Endothelial cell of umbilical vein (primary cell): ENCODE results near the gene EIF4A2. TPM values are rescaled to one million over a fixed set of nuclear protein-coding genes. Genes with fewer than 3 reads are reported as not detected.
"Not testable (repeated sequence)": the region's sequence is repeated elsewhere in the genome, so short reads cannot be mapped to it uniquely, and the experiment has no call there.

Experiments used
- BruUV-seq: library from RNA; stranded (reverse); fragments of 400-500 nt; replicated peaks from 2 replicates; lab custom pipeline; 2021; lab: Mats Ljungman, UMichigan
- CTCF ChIA-PET: fragments of 300-600, 350-600 bp; sonication (Branson Sonifier 250); formaldehyde crosslinking; loops from one replicate; lab custom pipeline; 2021; ENCODE audit warnings: antibody characterized with exemption, inconsistent platforms; lab: Charles Lee
- POLR2A ChIA-PET: fragments of 300-600, 350-600 bp; sonication (Branson Sonifier 250); formaldehyde crosslinking; loops from one replicate; lab custom pipeline; 2021; ENCODE audit warnings: antibody characterized with exemption, inconsistent platforms; lab: Charles Lee
- DNase-seq: peaks from one replicate; pipeline ENCODE4 v3.0.0-alpha.2; 2011; ENCODE audit warnings: low read depth, low spot score
- FAIRE-seq: peaks from 2 replicates; lab custom pipeline; 2011; peaks lifted over from hg19 to GRCh38; lab: Jason Lieb, UNC
- H2AFZ ChIP-seq: 2 replicates; pipeline ENCODE4 v1.6.0; 2012; ENCODE audit warnings: low read depth, low read length, control low read depth, inconsistent platforms
- H3K27ac ChIP-seq: 2 replicates; pipeline ENCODE4 v1.5.1; 2011; ENCODE audit warnings: low read depth, mild to moderate bottlenecking, control low read depth, low read length, moderate library complexity; ENCODE audit not compliant: insufficient read depth
- H3K27me3 ChIP-seq, 2 experiments: 2 replicates each; pipeline versions ENCODE4 v1.6.0 to v1.6.1; 2011; ENCODE audit warnings: low read length in 2 of 2, mixed read lengths in 1 of 2; ENCODE audit not compliant: control insufficient read depth in 2 of 2, insufficient read depth in 2 of 2
- H3K36me3 ChIP-seq, 2 experiments: 2 replicates in 1 of 2; 3 replicates in 1 of 2; pipeline ENCODE4 v1.5.1; 2011; ENCODE audit warnings: low read length in 2 of 2, mild to moderate bottlenecking in 1 of 2, moderate library complexity in 1 of 2; ENCODE audit not compliant: control insufficient read depth in 2 of 2, insufficient read depth in 2 of 2; ENCODE audit errors: extremely low read depth in 1 of 2
- H3K4me1 ChIP-seq: 3 replicates; pipeline ENCODE4 v1.5.1; 2011; ENCODE audit warnings: mild to moderate bottlenecking, low read length; ENCODE audit not compliant: control insufficient read depth, insufficient read depth; ENCODE audit errors: extremely low read depth
- H3K4me2 ChIP-seq: 2 replicates; pipeline ENCODE4 v1.6.1; 2011; ENCODE audit warnings: low read length, control low read depth, mixed read lengths; ENCODE audit not compliant: insufficient read depth
- H3K4me3 ChIP-seq, 3 experiments: fragments of 200-600 bp in 1 of 3; sonication (generic), shearing (Covaris generic) in 1 of 3; replicated peaks in 1 of 3; 2 replicates each; pipeline ENCODE4 v1.5.1; 2011 to 2016; ENCODE audit warnings: control low read depth in 3 of 3, low read length in 3 of 3, mild to moderate bottlenecking in 2 of 3, inconsistent platforms in 1 of 3, low read depth in 1 of 3, moderate library complexity in 1 of 3; ENCODE audit not compliant: insufficient read depth in 1 of 3
- H3K79me2 ChIP-seq: 2 replicates; pipeline ENCODE4 v1.6.0; 2012; ENCODE audit warnings: low read length, inconsistent platforms; ENCODE audit not compliant: control insufficient read depth, insufficient read depth
- H3K9ac ChIP-seq: replicated peaks from 2 replicates; pipeline ENCODE3; 2011; ENCODE audit warnings: low read length, control low read depth; ENCODE audit not compliant: insufficient read depth; ENCODE audit errors: extremely low read depth
- H3K9me1 ChIP-seq: replicated peaks from 3 replicates; pipeline ENCODE4 v1.6.0; 2011; ENCODE audit warnings: mild to moderate bottlenecking, low read length; ENCODE audit not compliant: control insufficient read depth, insufficient read depth; ENCODE audit errors: extremely low read depth
- H3K9me3 ChIP-seq: replicated peaks from 2 replicates; pipeline ENCODE4 v1.5.1; 2012; ENCODE audit warnings: low read length, inconsistent platforms; ENCODE audit not compliant: control insufficient read depth, insufficient read depth
- H4K20me1 ChIP-seq: replicated peaks from 2 replicates; pipeline ENCODE3; 2011; ENCODE audit warnings: mild to moderate bottlenecking, low read length; ENCODE audit not compliant: control insufficient read depth, insufficient read depth; ENCODE audit errors: extremely low read depth
- EZH2 ChIP-seq: IDR thresholded peaks from 2 replicates; pipeline ENCODE4 v1.6.1; 2012; ENCODE audit warnings: borderline replicate concordance, low read depth, mild to moderate bottlenecking, moderate library complexity, low read length, inconsistent platforms; ENCODE audit not compliant: severe bottlenecking
- FOS ChIP-seq: IDR thresholded peaks from 2 replicates; pipeline ENCODE4 v1.6.1; 2011; ENCODE audit warnings: mild to moderate bottlenecking, low read length, moderate library complexity, borderline replicate concordance; ENCODE audit not compliant: insufficient read depth
- GATA2 ChIP-seq: IDR thresholded peaks from 2 replicates; pipeline ENCODE4 v1.7.0; 2011; ENCODE audit warnings: low read depth, mild to moderate bottlenecking, moderate library complexity, mixed read lengths, low read length; ENCODE audit not compliant: insufficient read length, insufficient read depth
- JUN ChIP-seq: IDR thresholded peaks from 2 replicates; pipeline ENCODE4 v1.6.1; 2011; ENCODE audit warnings: borderline replicate concordance, low read depth; ENCODE audit not compliant: insufficient read length, insufficient read depth
- MYC ChIP-seq: IDR thresholded peaks from one replicate; pipeline ENCODE4 v1.6.1; 2011; ENCODE audit warnings: mild to moderate bottlenecking, low read depth, low read length
- POLR2A ChIP-seq: IDR thresholded peaks from 2 replicates; pipeline ENCODE4 v1.6.1; 2012; ENCODE audit warnings: low read depth, mild to moderate bottlenecking, control low read depth, low read length
- POLR2AphosphoS5 ChIP-seq: IDR thresholded peaks from 2 replicates; pipeline ENCODE4 v1.6.1; 2012; ENCODE audit warnings: low read depth, mild to moderate bottlenecking, control low read depth, low read length, moderate library complexity; ENCODE audit not compliant: insufficient read depth
- dilution Hi-C: fragments of 300-500 bp; cut with MboI; formaldehyde crosslinking; loops from one replicate; pipeline ENCODE4 v1.15.0; 2019; ENCODE audit warnings: low sequenced_read_pairs; ENCODE audit not compliant: extremely low pct_ligation_motif_present
- intact Hi-C: fragments of 100-400 bp; cut with micrococcal nuclease; formaldehyde crosslinking; loops from one replicate; pipeline ENCODE4 v1.10.0; 2022
- polyA plus RNA-seq, 4 experiments: library from polyadenylated mRNA; depleted of rRNA in 3 of 4; stranded (reverse) in 3 of 4; unstranded in 1 of 4; fragments of >200 nt; gene quantifications; 2 replicates each; pipeline versions ENCODE4 v1.2.1 to v1.2.3, GENCODE V29; 2011 to 2012; ENCODE audit warnings: missing spikeins in 1 of 4
- total RNA-seq: library from RNA; stranded (reverse); gene quantifications from 2 replicates; pipeline ENCODE4 v1.2.3, GENCODE V29; 2021
- TF ChIP-seq, protein P1 (sequence below), 2 donors: IDR thresholded peaks; 1 replicate in 1 of 2; 2 replicates in 1 of 2; pipeline ENCODE4 v1.5.1; 2011; ENCODE audit warnings: low read length in 2 of 2, mild to moderate bottlenecking in 2 of 2, moderate library complexity in 2 of 2, control low read depth in 1 of 2, inconsistent platforms in 1 of 2, low read depth in 1 of 2; ENCODE audit not compliant: insufficient read depth in 1 of 2; ENCODE audit errors: extremely low read depth in 1 of 2
- TF ChIP-seq, protein P2 (sequence below): IDR thresholded peaks from 2 replicates; pipeline ENCODE4 v1.6.1; 2011; ENCODE audit not compliant: insufficient read depth, insufficient read length

Gene EIF4A2
- total and polyA plus RNA-seq, 2 donors (not counting 3 experiments of a cell fraction or from before 2014, with no cell fraction given) = 282 to 401 TPM

DNA sequence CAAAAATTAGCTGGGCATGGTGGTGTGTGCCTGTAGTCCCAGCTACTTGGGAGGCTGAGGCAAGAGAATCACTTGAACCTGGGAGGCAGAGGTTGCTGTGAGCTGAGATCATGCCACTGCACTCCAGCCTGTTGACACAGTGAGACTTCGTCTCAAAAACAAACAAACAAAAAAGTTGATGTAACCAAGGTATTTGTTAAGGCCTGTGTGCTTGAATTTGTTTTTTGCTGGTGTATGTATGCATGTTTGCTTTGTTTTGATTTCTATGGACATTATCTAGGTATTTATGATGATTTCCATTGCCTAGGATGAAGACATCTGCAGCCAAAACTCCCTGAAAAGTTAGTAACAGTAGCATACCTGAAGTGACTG is 39.0 kb downstream of the EIF4A2 start:
- H2AFZ ChIP-seq, H3K9me1 ChIP-seq, H3K79me2 ChIP-seq, BruUV-seq, dilution Hi-C loops, H3K36me3 ChIP-seq, H3K27ac ChIP-seq, H3K9me3 ChIP-seq, H3K4me3 ChIP-seq, H3K4me1 ChIP-seq, H3K9ac ChIP-seq, H3K4me2 ChIP-seq, H3K27me3 ChIP-seq, H4K20me1 ChIP-seq, DNase-seq, FAIRE-seq: not testable (repeated sequence)
- ChIA-PET CTCF (interaction anchor here (0.7 to 5.9 kb wide), 30 partner anchors 10 to 840 kb away, joined by 3 to 195 read pairs (median 6); partner anchors contain the start of genes AHSG, DNAJB11 and EIF4A2), POLR2A (interaction anchor here (1.4 kb wide), 1 partner anchor 38 kb away, joined by 5 read pairs; no protein-coding TSS in a partner anchor)
- intact Hi-C loops = loop anchor here (5.0 kb wide), 2 partner anchors 255 to 565 kb away; partner anchors contain the start of gene TBCCD1

DNA sequence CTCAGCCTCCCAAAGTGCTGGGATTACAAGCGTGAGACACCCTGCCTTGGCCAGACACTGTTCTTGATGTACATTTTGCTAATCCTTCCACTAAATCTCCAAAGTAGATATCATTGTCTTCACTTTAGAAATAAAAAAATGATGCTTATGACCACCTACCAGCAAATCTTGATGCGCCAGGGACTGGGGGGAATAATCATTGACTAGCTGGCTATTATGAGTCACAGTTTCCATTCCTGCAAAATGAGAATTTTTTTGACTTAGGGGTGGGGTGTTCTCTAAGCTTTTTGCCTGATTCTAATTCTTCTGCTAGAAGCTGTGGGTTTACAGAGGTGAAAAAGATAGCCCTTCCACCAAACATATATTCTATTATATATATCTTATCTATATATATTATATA is 40.0 kb downstream of the EIF4A2 start:
- H3K4me3 ChIP-seq = no peak overlapping the region
- TF ChIP-seq POLR2A (no peak), POLR2AphosphoS5 (no peak), MYC (no peak), EZH2 (no peak), FOS (no peak), GATA2 (no peak), JUN (no peak)
- TF ChIP-seq, protein P1, sequence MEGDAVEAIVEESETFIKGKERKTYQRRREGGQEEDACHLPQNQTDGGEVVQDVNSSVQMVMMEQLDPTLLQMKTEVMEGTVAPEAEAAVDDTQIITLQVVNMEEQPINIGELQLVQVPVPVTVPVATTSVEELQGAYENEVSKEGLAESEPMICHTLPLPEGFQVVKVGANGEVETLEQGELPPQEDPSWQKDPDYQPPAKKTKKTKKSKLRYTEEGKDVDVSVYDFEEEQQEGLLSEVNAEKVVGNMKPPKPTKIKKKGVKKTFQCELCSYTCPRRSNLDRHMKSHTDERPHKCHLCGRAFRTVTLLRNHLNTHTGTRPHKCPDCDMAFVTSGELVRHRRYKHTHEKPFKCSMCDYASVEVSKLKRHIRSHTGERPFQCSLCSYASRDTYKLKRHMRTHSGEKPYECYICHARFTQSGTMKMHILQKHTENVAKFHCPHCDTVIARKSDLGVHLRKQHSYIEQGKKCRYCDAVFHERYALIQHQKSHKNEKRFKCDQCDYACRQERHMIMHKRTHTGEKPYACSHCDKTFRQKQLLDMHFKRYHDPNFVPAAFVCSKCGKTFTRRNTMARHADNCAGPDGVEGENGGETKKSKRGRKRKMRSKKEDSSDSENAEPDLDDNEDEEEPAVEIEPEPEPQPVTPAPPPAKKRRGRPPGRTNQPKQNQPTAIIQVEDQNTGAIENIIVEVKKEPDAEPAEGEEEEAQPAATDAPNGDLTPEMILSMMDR (IDR thresholded peaks at IDR 0.05; ENCODE audit: extremely low read depth in 1 of 2, insufficient read depth in 1 of 2, low read depth in 1 of 2, low read length in 2 of 2) = no peak
- TF ChIP-seq, protein P2, sequence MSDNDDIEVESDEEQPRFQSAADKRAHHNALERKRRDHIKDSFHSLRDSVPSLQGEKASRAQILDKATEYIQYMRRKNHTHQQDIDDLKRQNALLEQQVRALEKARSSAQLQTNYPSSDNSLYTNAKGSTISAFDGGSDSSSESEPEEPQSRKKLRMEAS = no peak
- no peaks in the 10 kb centered on the region for H3K9me1 ChIP-seq
- no peaks in the 10 kb centered on the region for H4K20me1 ChIP-seq
- no peaks in the 10 kb centered on the region for H3K9me3 ChIP-seq
- H3K79me2 ChIP-seq = no peaks in the 10 kb centered on the region
- H3K4me1 ChIP-seq = peaks cover 9% of the 10 kb centered on the region
- H3K36me3 ChIP-seq = no peaks in the 10 kb centered on the region
- peaks cover 2 to 6% of the 10 kb centered on the region in 2 experiments for H3K27me3 ChIP-seq
- ChIA-PET CTCF (interaction anchor here (1.1 to 2.8 kb wide), 4 partner anchors 101 to 342 kb away, joined by 4 to 33 read pairs (median 16); no protein-coding TSS in a partner anchor), POLR2A (no interaction called here)
- H2AFZ ChIP-seq = no peak overlapping the region
- DNase-seq (no peak), FAIRE-seq (no peak)
- no peak overlapping the region for H3K27ac ChIP-seq
- intact Hi-C loops (loop anchor here (5.0 kb wide), 2 partner anchors 256 to 566 kb away; partner anchors contain the start of gene TBCCD1), dilution Hi-C loops (no loop called here)
- BruUV-seq = no TSS peak
- H3K9ac ChIP-seq = no peak overlapping the region
- no peak overlapping the region for H3K4me2 ChIP-seq
